Cardiac septum (tissue), 1 donor: ENCODE results near the gene C1QTNF6. TPM values are rescaled to one million over a fixed set of nuclear protein-coding genes. Genes with fewer than 3 reads are reported as not detected.

Experiments
- DNase-seq: peaks from one replicate; pipeline ENCODE4 v3.0.0-alpha.2; 2020; ENCODE audit warnings: low spot score
- intact Hi-C: fragments of 100-400 bp; cut with DNase I; formaldehyde crosslinking; loops from one replicate; pipeline ENCODE4 v1.14.0; 2022
- total RNA-seq: library from RNA; stranded (reverse); fragmentation: NEBNext Ultra II Directional; extraction: Animal tissue kit (Norgen Biotek cat#: 25700); gene quantifications from one replicate; pipeline ENCODE4 v1.2.1, GENCODE V29; 2021
- donor health status: DM: no; HTN: no; CAD: no.

Gene C1QTNF6
- total RNA-seq, 1 donor from 2014 or later = 2.8 TPM

DNA sequence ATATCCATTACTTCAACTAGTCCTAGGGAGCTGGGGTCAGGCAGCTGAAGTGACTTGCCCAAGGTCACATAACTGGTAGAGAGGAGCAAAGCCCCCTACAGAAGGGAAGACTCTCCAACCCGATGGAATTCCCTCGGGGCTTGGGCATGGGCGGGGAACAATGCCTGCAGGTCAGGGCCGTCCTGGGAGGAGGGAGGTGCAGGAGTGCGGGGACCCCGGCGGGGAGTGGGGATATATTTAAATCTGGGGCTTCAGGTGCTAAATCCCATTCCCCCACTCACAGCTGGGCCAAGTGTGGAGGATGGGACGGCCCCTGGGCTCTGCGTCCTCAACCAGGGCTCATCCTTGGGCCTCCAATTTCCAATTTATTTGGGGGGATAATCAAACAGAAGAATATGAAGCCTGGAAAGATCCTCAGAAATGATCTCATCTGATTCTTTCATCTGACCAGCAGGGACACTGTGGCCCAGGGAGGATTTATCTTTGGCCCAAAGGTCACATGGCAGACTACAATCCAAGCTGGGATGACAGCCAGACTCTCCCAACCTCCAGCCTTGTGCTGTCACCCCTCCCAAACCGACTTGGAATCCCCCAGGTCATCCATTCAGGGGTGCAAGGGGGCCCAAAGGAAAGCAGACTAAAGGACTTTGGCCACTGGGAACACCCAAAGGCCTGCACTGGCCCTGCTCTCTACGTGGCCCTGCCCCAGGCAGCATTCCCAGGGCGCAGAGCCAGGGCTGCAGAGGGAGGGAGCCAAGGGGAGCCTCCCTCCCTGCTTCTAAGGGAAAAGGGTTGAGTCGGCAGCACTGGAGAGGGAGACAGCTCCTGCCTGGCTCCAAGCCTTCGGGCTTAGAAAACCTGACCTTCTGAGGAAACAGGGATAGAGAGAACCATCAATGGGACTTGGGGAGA, 8.7 kb upstream of the C1QTNF6 start:
- peak; percentile 92 for DNase-seq
- intact Hi-C loops = loop anchor here (5.0 to 10.0 kb wide), 2 partner anchors 414 to 812 kb away; partner anchors contain the start of gene MYH9

DNA sequence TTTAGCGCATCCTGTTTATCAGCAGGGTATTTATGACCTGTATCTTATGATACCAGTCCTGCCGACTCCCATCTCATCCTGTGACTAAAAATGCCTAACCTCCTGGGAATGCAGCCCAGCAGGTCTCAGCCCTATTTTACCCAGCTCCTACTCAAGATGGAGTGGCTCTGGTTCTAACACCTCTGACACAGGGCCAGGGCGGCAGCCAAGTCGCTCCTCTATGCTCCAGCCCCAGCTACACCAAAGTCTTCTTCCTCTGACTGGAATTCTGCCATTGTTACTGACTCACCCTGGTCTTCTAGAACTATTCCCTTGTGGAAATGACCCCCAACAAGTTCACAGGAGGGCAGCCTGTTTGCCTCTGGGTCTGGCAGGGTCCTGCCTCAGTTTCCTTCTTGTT, 7.9 kb upstream of the C1QTNF6 start:
- intact Hi-C loops = loop anchor here (5.0 to 10.0 kb wide), 2 partner anchors 414 to 811 kb away; partner anchors contain the start of gene MYH9
- DNase-seq = no peak

DNA sequence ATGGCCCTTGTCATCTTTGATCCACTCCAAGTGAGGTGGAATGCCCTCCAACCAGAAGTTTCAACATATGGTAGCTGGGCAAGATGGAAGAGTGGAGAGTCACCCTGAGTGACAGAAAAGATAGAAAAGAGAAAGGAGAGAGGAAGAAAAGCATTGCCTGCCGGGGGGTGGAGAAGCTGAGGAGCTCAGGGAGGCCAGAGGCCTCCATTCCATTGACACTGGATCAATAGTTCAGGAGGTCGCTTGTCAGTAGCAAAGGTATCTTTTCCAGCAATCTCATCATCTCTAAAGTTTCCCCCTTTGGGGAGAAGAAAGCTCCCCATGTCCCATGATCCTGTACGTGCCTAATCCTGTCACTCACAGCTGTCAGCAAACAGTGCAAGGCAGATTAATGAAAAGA, 6.7 kb upstream of the C1QTNF6 start:
- intact Hi-C loops = loop anchor here (5.0 to 10.0 kb wide), 2 partner anchors 412 to 810 kb away; partner anchors contain the start of gene MYH9
- DNase-seq = no peak

DNA sequence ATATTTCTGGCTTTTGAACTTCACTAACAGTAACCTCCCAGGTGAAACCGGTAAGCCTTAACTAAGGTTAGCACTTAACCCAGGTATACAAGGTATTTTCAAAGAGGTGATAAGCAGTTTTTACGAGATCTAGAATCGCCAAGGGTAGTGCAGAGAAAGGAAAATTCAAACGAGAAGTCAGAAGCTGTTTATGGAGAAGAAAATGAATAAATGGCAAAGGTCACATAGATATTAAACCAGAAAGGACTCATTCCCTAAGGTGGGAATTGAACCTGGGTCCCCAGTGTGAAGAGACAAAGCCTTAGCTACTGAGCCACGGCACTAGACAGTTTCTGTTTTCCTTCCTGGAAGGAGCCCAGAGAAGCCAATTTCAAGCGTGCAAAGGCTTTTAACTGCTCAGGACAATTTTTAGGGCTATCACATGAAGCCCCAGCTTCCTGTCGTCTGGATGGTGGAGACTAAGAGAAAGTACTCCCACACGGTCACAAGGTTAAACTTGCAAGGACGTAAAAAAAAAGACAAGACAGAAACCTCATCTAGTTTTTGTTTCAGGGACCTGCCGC, 5.7 kb upstream of the C1QTNF6 start:
- intact Hi-C loops = loop anchor here (10.0 kb wide), 1 partner anchor 809 kb away; the partner anchor contains the start of gene MYH9
- DNase-seq = peak; percentile 20

DNA sequence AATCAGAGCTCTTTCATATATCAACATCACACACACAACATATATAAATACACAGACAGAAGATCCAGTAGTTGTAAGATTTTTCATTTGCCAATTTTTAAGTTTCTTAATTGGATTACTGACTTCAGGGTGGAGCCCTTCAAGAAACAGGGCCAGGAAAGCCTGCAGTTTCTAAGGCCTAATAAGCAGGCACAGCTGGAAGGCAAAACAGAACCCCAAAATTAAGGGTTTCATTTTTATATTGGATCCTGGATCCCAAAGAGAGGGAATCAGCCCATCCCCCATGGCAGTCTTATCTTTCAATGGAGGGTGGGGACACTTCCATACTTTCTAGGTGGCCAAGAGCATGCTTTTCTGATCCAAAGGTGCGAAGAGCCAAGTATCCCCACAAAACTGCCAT, 4.7 kb upstream of the C1QTNF6 start:
- no peak for DNase-seq
- intact Hi-C loops = loop anchor here (10.0 kb wide), 1 partner anchor 808 kb away; the partner anchor contains the start of gene MYH9

DNA sequence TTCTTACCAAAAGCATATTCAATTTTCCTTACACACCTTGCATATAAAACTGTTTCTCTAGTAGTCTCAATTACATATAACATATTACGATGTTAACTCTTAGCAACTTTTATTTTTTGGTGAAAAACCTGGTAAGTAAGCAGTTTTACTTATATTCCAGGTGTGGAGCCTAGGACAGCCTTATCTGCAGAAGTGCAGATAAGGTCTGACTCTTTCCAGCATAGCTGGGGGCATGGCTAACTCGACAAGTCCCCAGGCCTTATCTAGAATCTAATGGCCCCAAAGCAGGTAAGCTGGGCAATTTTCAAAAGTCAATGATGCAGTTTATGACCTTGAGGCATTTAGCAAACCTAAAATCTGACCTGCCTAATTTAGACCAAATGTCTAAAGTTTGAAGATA, 4.2 kb upstream of the C1QTNF6 start:
- intact Hi-C loops = loop anchor here (10.0 kb wide), 1 partner anchor 807 kb away; the partner anchor contains the start of gene MYH9
- DNase-seq = no peak

DNA sequence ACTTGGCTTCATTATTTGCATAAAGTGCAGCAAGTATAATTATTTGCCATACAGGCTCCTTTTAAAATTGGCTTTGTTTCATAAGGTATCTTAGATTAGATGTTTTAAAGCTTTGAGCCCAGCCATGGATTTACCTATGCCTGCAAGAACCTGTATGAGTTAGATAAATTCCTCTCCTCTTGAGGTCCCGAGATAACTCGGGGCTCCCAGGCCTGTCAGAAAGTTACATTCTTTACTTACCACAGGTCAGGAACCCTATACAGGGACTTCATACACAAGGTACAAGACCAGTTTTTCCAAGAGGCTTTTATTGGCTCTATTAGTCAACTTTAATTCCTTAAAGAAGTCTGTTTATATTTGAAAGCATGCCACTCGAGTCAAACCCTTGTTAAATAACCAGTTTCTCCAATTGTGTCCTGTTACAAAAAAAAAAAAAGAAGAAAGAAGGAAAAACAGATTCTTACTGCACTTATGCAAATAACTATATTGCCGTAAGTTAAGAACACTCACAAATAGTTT, 2.3 kb upstream of the C1QTNF6 start:
- intact Hi-C loops = loop anchor here (10.0 kb wide), 1 partner anchor 806 kb away; the partner anchor contains the start of gene MYH9

DNA sequence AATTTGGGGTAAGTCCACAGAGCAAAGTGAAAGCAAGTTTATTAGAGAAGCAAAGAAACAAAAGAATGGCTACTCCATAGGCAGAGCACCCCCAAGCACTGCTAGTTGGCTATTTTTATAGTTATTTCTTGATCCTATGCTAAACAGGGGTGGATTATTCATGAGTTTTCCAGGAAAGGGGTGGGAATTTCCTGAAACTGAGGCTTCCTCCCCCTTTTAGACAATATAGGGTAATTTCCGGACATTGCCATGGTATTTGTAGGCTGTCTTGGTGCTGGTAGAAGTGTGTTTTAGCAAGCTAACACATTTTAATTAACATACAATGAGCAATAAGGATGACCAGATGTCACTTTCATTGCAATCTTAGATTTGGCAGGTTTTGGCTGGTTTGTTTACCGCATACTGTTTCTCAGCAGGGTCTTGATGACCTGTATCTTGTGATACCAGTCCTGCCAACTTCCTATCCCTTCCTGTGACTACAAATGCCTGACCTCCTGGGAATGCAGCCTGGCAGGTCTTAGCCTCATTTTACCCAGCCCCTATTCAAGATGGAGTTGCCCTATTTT, 937 bp upstream of the C1QTNF6 start:
- intact Hi-C loops = no loop called here
- no peak for DNase-seq

More for the DNA sequence above, 2.3 kb upstream of the C1QTNF6 start:
- DNase-seq = no peak

DNA sequence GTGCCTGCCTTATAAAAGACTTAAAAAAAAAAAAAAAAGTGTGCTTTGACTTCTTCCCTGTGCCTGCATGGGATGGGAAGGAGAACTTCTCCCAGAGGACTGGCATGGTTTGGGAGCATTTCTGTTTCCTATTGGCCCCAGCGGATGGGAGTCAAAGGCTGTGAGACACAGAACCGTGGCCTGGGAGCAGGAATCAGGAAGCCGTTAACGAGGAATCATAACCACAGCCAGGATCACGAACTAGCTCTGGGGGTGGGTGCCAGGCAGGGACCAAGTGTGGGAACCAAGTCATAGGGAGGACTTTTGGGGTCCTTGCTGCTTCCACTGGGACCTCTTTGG, 526 bp downstream of the C1QTNF6 start:
- no peak for DNase-seq
- intact Hi-C loops = no loop called here

DNA sequence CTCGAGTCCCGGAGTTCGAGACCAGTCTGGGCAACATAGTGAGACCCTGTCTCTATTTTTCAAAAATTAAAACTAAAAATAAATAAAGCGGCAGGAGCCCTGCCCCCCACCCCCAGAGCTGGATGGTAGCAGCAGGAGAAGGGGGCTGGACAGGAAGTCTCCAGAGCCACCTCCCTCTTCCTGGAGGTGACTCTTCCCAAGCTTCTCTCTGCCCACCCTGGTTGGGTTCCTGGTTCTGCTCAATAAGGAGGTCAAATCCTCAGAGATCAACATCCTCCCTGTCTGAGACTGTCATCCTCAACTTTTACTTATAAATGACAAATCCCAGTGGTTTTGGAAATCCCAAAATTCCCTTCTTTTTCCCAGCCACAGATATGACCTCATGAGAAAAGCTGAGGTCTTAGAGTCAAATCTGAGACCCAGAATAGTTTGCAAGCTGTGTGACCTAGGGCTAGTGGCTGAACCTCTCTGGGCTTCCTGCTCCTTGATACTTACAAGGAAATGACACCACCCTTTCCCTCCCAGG, 987 bp downstream of the C1QTNF6 start:
- intact Hi-C loops = no loop called here
- DNase-seq = no peak

DNA sequence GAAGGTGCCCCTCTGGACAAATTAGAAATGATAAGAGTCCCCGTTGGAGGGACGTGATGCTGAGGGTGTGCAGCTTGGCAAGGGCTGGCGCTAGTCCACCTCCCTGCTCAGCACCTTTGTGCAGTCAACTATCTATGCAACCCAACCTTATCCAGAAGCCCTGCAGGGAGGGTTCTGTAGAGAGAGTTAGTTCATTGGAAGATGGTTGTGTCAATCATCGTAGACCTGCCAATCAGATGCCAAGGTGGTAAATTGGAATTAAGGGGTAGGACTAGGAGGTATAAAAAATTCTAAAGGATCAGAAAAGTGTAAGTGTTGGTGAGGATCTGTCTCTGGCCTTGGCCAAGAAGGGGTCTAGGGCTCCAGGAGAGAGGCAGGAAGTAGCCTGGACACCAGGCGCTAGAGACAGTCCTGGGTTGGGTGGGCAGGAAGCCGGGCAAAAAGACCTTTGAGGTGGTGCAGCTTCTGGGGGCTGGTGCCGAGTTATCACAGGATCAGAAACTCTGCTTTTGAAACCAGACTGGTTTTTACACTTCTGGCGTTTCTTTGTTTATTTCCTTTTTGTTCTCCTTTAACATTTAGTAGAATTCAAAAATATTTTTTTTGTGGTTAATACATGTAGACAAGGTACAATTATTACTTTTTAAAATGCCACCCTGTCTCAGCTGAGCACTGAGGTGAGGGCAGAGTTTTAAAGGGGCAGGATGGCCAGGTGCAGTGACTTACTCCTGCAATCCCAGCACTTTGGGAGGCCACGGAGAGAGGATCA, 1.6 kb downstream of the C1QTNF6 start:
- intact Hi-C loops = no loop called here
- DNase-seq = no peak

DNA sequence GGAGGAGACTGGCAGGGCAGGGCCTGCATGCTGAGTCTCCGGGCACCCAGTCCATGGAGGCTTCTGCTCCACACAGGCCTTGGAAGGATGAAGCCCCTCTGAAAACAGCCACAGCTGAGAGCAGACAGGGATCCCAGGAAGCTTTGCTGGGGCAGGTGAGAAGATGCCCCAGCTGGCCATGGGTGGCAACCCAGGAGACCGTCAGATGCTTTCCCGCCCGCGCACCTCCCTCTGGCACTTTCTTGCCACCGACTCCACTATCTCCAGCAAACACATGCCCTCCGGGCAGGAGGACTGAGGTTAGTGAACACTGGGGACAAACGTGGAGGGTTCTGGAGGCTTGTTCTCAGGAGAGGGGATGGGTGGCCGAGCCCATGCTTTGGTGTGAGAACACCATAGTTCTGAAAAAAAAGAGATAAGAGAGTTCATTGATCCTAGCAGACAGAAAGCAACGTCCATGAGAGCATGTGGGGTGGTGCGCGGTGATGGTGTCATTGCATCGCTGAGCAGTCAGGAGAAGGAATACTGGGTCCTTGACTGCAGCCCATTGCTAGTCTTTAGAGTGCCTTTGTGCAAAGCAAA, 2.3 kb downstream of the C1QTNF6 start:
- DNase-seq = no peak
- intact Hi-C loops = no loop called here

DNA sequence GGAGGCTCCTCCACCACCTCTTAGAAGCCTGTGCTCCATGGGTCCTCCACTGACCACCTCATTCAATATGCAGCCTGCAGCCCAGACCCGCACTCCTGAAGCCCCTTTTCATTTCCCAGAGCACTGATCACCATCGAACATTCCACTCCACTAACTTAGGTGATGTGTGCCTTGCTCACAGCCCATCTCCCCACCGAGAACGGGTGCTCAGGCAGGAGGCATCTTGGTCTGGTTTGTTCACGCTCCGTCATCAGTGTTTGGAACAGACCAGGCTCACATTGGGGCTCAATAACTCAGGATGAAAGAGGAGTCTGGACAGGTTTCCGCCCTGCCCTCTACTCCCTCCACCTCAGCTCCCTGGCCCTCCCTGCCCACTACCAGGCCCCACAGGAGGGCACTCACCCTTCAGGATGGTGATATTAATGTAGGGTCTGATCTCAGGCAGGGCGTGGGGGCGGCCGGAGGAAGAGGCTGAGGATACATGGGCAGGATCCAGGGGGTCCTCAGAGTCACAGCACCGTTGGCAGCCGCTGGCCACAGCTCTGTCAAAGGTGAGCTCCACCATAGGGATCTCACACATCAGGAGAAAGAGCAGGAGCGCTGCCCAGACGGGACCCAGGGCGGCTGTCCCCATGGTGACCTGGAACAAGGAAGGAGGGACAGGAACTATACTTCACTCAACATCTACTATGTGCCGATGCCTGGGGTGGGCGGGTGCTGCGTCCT, 3.1 kb downstream of the C1QTNF6 start:
- intact Hi-C loops = no loop called here
- no peak for DNase-seq

DNA sequence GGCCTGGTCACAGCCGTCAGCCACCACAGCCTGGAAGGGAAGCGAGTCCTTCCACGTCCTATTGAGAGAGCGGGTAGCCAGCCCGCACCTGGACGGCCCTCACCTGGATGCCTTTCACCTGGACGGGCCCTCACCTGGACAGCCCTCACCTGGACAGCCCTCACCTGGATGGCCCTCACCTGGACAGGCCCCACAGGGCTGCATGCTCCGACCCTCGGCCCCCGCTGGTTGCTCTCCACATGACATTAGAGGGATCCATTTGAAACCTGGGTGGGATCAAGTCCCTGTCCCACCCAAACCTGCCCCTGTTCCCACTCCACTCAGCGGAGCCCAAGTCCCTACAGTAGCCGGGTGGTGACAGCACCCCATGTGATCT, 3.7 kb downstream of the C1QTNF6 start:
- no peak for DNase-seq
- intact Hi-C loops = no loop called here

DNA sequence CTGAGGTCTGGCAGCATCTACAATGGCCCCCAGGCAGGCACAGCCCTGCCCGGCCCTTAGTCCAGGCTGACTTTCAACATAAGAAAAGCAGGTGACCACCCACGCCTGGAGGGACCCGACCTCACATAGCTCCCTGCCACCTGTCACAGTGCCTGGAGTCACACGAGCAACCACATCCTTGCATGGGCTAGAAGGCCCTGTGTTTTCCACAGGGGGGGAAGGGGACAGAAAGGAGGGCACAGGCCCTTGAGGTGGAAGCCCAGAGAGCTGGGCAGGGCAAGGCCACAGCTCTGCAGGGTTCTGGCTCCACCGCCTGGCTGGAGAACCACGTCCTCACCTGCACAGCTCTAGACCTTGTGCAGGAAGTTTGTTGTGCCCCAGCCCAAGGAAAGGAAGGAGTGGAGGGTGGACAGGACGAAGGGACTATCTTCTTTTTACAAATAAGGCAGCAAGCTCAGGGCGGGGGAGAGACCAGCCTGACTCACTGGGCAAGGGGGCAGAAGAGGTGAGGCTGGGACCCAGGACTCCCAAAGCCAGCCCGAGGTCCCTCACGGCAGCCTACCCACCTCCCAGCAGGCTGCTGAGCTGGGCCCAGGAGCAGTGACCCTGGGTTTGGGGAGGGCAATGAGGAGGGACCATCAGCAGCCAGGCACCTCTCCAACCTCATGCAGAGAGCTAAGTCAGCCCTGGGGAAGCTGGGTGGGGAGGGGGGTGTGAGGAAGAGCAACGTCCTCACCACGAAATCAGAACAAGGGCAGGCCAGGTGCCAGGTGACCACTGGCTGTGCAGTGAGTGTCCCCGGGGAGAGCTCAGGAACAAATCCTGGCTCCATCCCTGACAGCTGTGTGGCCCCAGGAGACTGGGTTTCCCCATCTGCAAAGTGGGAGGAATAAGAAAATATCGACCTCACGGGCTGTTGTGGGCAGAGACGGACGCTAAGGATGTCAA, 4.3 kb downstream of the C1QTNF6 start:
- DNase-seq = no peak
- intact Hi-C loops = no loop called here

DNA sequence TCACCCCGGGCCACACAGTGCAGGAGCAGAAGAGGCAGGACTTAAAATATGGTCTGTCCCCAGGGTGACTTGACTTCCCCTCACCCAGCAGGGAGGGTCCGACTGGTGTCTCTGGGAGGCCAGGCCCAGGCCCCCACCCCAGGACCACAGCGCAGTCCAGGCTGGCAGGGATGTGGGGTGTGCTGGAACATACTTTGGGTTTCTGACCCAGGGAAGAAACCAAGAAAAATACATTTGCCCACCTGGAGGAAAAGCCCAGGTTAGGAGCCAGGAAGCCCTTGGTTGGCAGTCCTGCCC, 5.2 kb downstream of the C1QTNF6 start:
- no peak for DNase-seq
- intact Hi-C loops = no loop called here
